ENCODE measurements around the gene CHST11. TPM values are rescaled to one million over a fixed set of nuclear protein-coding genes. Genes with fewer than 3 reads are reported as not detected.

The CHST11 gene
- total RNA-seq, 1 experiment from 2014 or later, result 1.1 TPM

DNA sequence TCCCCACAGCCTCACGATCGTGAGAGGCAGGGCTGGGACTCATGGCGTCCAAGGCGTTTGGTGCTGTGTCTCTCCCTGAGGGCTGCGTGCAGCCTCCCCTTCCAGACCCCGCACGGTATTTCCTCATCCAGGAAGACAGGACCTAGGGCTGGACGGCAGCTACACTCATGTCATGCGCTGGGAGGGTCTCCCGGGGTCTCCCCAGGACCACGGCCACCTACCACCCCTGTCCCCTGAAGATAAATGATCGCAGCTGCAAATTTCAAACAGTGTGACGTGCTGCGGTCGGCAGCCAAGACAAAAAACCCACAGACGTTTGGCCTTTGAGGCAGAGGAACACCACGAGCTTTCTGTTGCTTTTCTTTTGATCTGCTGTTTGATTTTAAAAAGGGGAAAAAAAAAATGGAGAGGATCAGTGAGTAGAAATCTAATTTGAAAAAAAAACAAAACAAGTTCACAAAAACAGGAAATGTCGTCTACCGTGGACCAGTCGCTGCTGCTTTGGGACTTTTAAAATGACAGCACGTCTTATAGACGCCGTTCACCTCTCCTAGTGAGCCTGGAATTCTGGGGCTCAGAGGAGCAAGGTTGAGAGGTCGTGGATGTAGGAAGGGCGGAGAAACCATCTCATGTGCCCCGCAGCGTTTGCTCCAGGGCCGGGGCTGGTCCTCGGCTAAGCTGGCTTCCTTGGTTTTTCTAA is 263.7 kb downstream of the CHST11 start:
- Histone ChIP-seq H3K36me3 (ENCODE audit: insufficient read depth, low read length, poor library complexity, severe bottlenecking) (no peaks in the 10 kb centered on the region), H3K27me3 (replicated peaks; ENCODE audit: insufficient read depth, low read depth, low read length, poor library complexity) (no peaks in the 10 kb centered on the region), H3K27ac (ENCODE audit: low read depth, low read length, poor library complexity, severe bottlenecking) (no peak overlapping the region), H3K9me3 (ENCODE audit: low read depth, low read length, poor library complexity, severe bottlenecking) (no peaks in the 10 kb centered on the region), H3K4me3 (ENCODE audit: low read depth, low read length, poor library complexity, severe bottlenecking) (no peak overlapping the region), H3K4me1 (ENCODE audit: insufficient read depth, low read length, poor library complexity, severe bottlenecking) (no peaks in the 10 kb centered on the region)
- intact Hi-C loops (cut with micrococcal nuclease; ENCODE audit: unreplicated experiment), result no loop called here
- ChIA-PET POLR2A (ENCODE audit: low non-redundant PET) (no interaction called here), CTCF (no interaction called here)
- DNase-seq (ENCODE audit: low spot score), result no peak
- TF ChIP-seq EZH2 (IDR thresholded peaks at IDR 0.05; ENCODE audit: borderline replicate concordance, low read depth, low read length, poor library complexity, severe bottlenecking) (no peak), CTCF (conservative IDR thresholded peaks at IDR 0.05; ENCODE audit: low read depth, low read length) (no peak)
- no TSS peak for BruUV-seq (replicated peaks)

DNA sequence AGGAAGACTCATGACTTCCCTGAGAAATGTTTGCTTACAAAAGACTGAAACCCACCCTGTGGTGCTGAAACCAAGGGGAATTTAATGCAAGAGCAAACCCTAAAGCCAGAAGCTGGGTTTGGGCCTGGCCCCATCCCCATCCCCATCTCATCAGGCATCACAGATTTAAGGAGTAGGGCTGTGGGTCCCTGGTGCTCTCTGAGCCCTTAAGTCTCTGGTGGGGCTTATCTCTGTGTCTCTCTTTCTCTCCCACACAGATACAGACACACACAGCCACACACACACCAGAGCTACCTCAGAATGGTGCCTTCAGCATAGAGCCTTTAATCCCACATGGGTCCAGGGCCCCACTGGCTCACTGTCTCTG is 264.3 kb downstream of the CHST11 start:
- Histone ChIP-seq H3K27ac (ENCODE audit: low read depth, low read length, poor library complexity, severe bottlenecking) (no peak overlapping the region), H3K27me3 (replicated peaks; ENCODE audit: insufficient read depth, low read depth, low read length, poor library complexity) (no peaks in the 10 kb centered on the region), H3K4me3 (ENCODE audit: low read depth, low read length, poor library complexity, severe bottlenecking) (no peak overlapping the region), H3K9me3 (ENCODE audit: low read depth, low read length, poor library complexity, severe bottlenecking) (no peaks in the 10 kb centered on the region), H3K36me3 (ENCODE audit: insufficient read depth, low read length, poor library complexity, severe bottlenecking) (no peaks in the 10 kb centered on the region), H3K4me1 (ENCODE audit: insufficient read depth, low read length, poor library complexity, severe bottlenecking) (no peaks in the 10 kb centered on the region)
- TF ChIP-seq CTCF (conservative IDR thresholded peaks at IDR 0.05; ENCODE audit: low read depth, low read length), result no peak
- intact Hi-C loops (cut with micrococcal nuclease; ENCODE audit: unreplicated experiment), result no loop called here
- POLR2A ChIA-PET (ENCODE audit: low non-redundant PET), result no interaction called here
- no peak for DNase-seq (ENCODE audit: low spot score)
- CTCF ChIA-PET, result no interaction called here
- BruUV-seq (replicated peaks), result no TSS peak

GRCh38 chr12:104721936-104722335 is 265.2 kb downstream of the CHST11 start:
- intact Hi-C loops (cut with micrococcal nuclease; ENCODE audit: unreplicated experiment), result no loop called here
- POLR2A ChIA-PET (ENCODE audit: low non-redundant PET), result no interaction called here

More at GRCh38 chr12:104721936-104722335, 265.2 kb downstream of the CHST11 start:
- H3K4me3 ChIP-seq (ENCODE audit: low read depth, low read length, poor library complexity, severe bottlenecking), result no peak overlapping the region
- no peak for DNase-seq (ENCODE audit: low spot score)
- no peaks in the 10 kb centered on the region for H3K27me3 ChIP-seq (replicated peaks; ENCODE audit: insufficient read depth, low read depth, low read length, poor library complexity)
- no TSS peak for BruUV-seq (replicated peaks)
- TF ChIP-seq CTCF (conservative IDR thresholded peaks at IDR 0.05; ENCODE audit: low read depth, low read length), result no peak
- no peak for TF ChIP-seq EZH2 (IDR thresholded peaks at IDR 0.05; ENCODE audit: borderline replicate concordance, low read depth, low read length, poor library complexity, severe bottlenecking)
- CTCF ChIA-PET, result no interaction called here
- H3K9me3 ChIP-seq (ENCODE audit: low read depth, low read length, poor library complexity, severe bottlenecking), result no peaks in the 10 kb centered on the region
- no peak overlapping the region for H3K27ac ChIP-seq (ENCODE audit: low read depth, low read length, poor library complexity, severe bottlenecking)
- H3K4me1 ChIP-seq (ENCODE audit: insufficient read depth, low read length, poor library complexity, severe bottlenecking), result no peaks in the 10 kb centered on the region
- no peaks in the 10 kb centered on the region for H3K36me3 ChIP-seq (ENCODE audit: insufficient read depth, low read length, poor library complexity, severe bottlenecking)

Data from A673 (cell line).